Measurements from ENCODE around the gene ACACA. TPM values are rescaled to one million over a fixed set of nuclear protein-coding genes. Genes with fewer than 3 reads are reported as not detected.

ACACA gene
- polyA plus RNA-seq, 1 donor = 24.6 TPM

Other genes with a start within 250 kb of the ACACA start
- gene C17orf78, start 30.9 kb downstream of the ACACA start, polyA plus RNA-seq = 6.0 TPM
- gene TADA2A, start 50 bp upstream of the ACACA start, polyA plus RNA-seq = 22.3 TPM
- 6.9 TPM for gene DUSP14, start 83.1 kb upstream of the ACACA start, polyA plus RNA-seq
- 33.2 TPM for gene SYNRG, start 202.6 kb upstream of the ACACA start, polyA plus RNA-seq
- 28.9 TPM for gene DDX52, start 236.6 kb upstream of the ACACA start, polyA plus RNA-seq

All from large intestine (tissue), 1 donor.